B cell (primary cell): ENCODE results near the gene PRKACB.

Experiments
- EZH2 ChIP-seq: IDR thresholded peaks from 2 replicates; pipeline ENCODE4 v1.6.1; 2012; ENCODE audit warnings: borderline replicate concordance, low read depth, mild to moderate bottlenecking, moderate library complexity, low read length; ENCODE audit not compliant: insufficient read depth, poor library complexity, severe bottlenecking
- TF ChIP-seq, protein P1 (sequence below): fragments of 200-600 bp; IDR thresholded peaks from one replicate; pipeline ENCODE4 v1.8.0; 2022; ENCODE audit warnings: antibody characterized with exemption, mild to moderate bottlenecking

- TF ChIP-seq, protein P1, sequence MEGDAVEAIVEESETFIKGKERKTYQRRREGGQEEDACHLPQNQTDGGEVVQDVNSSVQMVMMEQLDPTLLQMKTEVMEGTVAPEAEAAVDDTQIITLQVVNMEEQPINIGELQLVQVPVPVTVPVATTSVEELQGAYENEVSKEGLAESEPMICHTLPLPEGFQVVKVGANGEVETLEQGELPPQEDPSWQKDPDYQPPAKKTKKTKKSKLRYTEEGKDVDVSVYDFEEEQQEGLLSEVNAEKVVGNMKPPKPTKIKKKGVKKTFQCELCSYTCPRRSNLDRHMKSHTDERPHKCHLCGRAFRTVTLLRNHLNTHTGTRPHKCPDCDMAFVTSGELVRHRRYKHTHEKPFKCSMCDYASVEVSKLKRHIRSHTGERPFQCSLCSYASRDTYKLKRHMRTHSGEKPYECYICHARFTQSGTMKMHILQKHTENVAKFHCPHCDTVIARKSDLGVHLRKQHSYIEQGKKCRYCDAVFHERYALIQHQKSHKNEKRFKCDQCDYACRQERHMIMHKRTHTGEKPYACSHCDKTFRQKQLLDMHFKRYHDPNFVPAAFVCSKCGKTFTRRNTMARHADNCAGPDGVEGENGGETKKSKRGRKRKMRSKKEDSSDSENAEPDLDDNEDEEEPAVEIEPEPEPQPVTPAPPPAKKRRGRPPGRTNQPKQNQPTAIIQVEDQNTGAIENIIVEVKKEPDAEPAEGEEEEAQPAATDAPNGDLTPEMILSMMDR, result no peak
- no peak for TF ChIP-seq EZH2
Observed at GRCh38 chr1:84199257-84199656, 55.2 kb downstream of the PRKACB start.
